CD4-positive, alpha-beta memory T cell (primary cell): ENCODE measurements around the gene RUNX2. TPM values are rescaled to one million over a fixed set of nuclear protein-coding genes. Genes with fewer than 3 reads are reported as not detected.

Source experiments
- CTCF ChIA-PET: fragments of 350-600 bp; sonication (Branson Sonifier 250); formaldehyde crosslinking; loops from one replicate; lab custom pipeline; 2021; ENCODE audit warnings: inconsistent platforms; ENCODE audit not compliant: partially characterized antibody; lab: Charles Lee
- POLR2A ChIA-PET: fragments of 350-600 bp; sonication (Branson Sonifier 250); formaldehyde crosslinking; loops from one replicate; lab custom pipeline; 2021; ENCODE audit not compliant: partially characterized antibody; lab: Charles Lee
- DNase-seq, 5 donors: peaks; one replicate each; pipeline versions ENCODE4 v3.0.0 to v3.0.0-alpha.2; 2020 to 2022; ENCODE audit warnings: mixed read lengths in 1 of 5
- H3K27ac ChIP-seq: one replicate; pipeline ENCODE4 v1.7.0; 2013; ENCODE audit warnings: low read depth, low read length
- H3K27me3 ChIP-seq: 2 replicates; pipeline ENCODE4 v1.7.0; 2013; ENCODE audit warnings: mild to moderate bottlenecking, low read length, moderate library complexity; ENCODE audit not compliant: insufficient read depth
- H3K36me3 ChIP-seq: 2 replicates; pipeline ENCODE4 v1.7.0; 2013; ENCODE audit warnings: mild to moderate bottlenecking, low read length, moderate library complexity; ENCODE audit not compliant: insufficient read depth
- H3K4me1 ChIP-seq: 2 replicates; pipeline ENCODE4 v1.7.0; 2013; ENCODE audit warnings: mild to moderate bottlenecking, low read length, moderate library complexity; ENCODE audit not compliant: insufficient read depth
- H3K4me3 ChIP-seq, 2 donors: one replicate each; pipeline ENCODE4 v1.7.0; 2013; ENCODE audit warnings: low read length in 2 of 2, mild to moderate bottlenecking in 1 of 2
- H3K9me3 ChIP-seq, 2 donors: one replicate each; pipeline ENCODE4 v1.7.0; 2013; ENCODE audit warnings: low read length in 2 of 2, control low read depth in 1 of 2; ENCODE audit not compliant: control insufficient read depth in 1 of 2
- H3K27ac Mint-ChIP-seq, 7 donors: one replicate each; pipeline ENCODE4 v1.8.0; 2020 to 2021; ENCODE audit warnings: mixed read lengths in 7 of 7, mild to moderate bottlenecking in 6 of 7, inconsistent platforms in 3 of 7, moderate library complexity in 3 of 7
- H3K27me3 Mint-ChIP-seq, 2 donors: one replicate each; pipeline ENCODE4 v1.8.0; 2020 to 2021; ENCODE audit warnings: mixed read lengths in 2 of 2
- H3K36me3 Mint-ChIP-seq, 2 donors: one replicate each; pipeline ENCODE4 v1.8.0; 2020 to 2021; ENCODE audit warnings: mixed read lengths in 2 of 2, inconsistent platforms in 1 of 2, mild to moderate bottlenecking in 1 of 2
- H3K4me1 Mint-ChIP-seq, 4 donors: one replicate each; pipeline ENCODE4 v1.8.0; 2020 to 2021; ENCODE audit warnings: mixed read lengths in 4 of 4, mild to moderate bottlenecking in 1 of 4
- H3K4me3 Mint-ChIP-seq, 8 donors: one replicate each; pipeline ENCODE4 v1.8.0; 2020 to 2021; ENCODE audit warnings: mixed read lengths in 8 of 8, mild to moderate bottlenecking in 7 of 8, moderate library complexity in 6 of 8, inconsistent platforms in 3 of 8
- H3K9me3 Mint-ChIP-seq, 8 donors: one replicate each; pipeline ENCODE4 v1.8.0; 2020 to 2021; ENCODE audit warnings: mixed read lengths in 8 of 8, mild to moderate bottlenecking in 5 of 8, inconsistent platforms in 3 of 8, moderate library complexity in 1 of 8
- intact Hi-C: fragments of 100-400 bp; cut with micrococcal nuclease; formaldehyde crosslinking; loops from one replicate; pipeline ENCODE4 v1.15.1; 2023
- polyA plus RNA-seq, 2 donors: library from polyadenylated mRNA; unstranded; fragments of 300-500 nt; fragmentation: Illumina TruSeq; gene quantifications; one replicate each; pipeline ENCODE4 v1.2.3, GENCODE V29; 2021
- total RNA-seq, 2 experiments: library from RNA; stranded (reverse); gene quantifications; one replicate each; pipeline ENCODE4 v1.2.3, GENCODE V29; 2021

Gene RUNX2
- total and polyA plus RNA-seq, 4 experiments from 2014 or later = 4.5 to 26.6 (median 23.3) TPM

DNA sequence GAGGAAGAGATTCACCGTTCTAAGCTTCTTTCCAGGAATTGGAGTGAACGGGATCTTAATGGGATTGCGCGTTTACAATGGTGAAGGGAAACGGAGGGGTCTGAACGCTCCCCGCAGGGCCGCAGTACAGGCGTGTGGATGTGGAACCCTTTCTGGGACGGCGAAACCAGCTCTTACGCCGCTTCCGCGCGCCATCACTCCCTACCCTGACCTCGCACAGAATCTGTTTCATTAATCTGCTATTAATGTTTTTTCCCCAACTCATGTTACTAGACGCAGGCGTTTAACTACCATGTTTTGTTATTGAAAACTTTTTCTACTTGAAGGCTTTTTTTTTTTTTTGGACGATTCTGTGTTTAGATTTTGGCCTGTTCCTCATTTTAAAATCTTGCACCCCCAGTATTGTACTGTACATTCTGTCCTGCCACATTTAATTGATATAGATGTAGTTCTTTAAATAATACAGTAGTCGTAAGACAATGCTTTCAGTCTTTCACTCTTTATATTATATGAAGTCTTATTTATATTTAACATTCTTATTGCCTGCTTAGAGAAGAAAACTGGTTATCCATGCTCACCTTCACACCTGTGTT, 50.3 kb downstream of the RUNX2 start:
- H3K4me3 ChIP-seq = peak overlapping the region; percentile 72 to 85
- H3K9me3 ChIP-seq = no peaks in the 10 kb centered on the region
- peaks cover 17% of the 10 kb centered on the region for H3K4me1 ChIP-seq
- CTCF ChIA-PET = interaction anchor here (0.8 to 2.4 kb wide), 12 partner anchors 11 to 947 kb away, joined by 3 to 29 read pairs (median 4); no protein-coding TSS in a partner anchor
- H3K36me3 Mint-ChIP-seq = peaks cover 0 to 8% of the 10 kb centered on the region in 2 donors
- H3K4me3 Mint-ChIP-seq = peak overlapping the region; percentile 93 to 99 (median 96)
- H3K27ac Mint-ChIP-seq = peak overlapping the region; percentile 95 to 99 (median 98)
- intact Hi-C loops = loop anchor here (1.0 to 2.0 kb wide), 5 partner anchors 208 to 723 kb away; no protein-coding TSS in a partner anchor
- H3K27ac ChIP-seq = peak overlapping the region; percentile 96
- H3K27me3 Mint-ChIP-seq = no peaks in the 10 kb centered on the region
- peaks cover 8 to 30% (median 19%) of the 10 kb centered on the region in 4 donors for H3K4me1 Mint-ChIP-seq
- no peaks in the 10 kb centered on the region for H3K27me3 ChIP-seq
- H3K9me3 Mint-ChIP-seq = no peaks in the 10 kb centered on the region
- no peak for DNase-seq
- no peaks in the 10 kb centered on the region for H3K36me3 ChIP-seq
- POLR2A ChIA-PET = interaction anchor here (0.8 to 2.4 kb wide), 23 partner anchors 8 to 751 kb away, joined by 3 to 44 read pairs (median 4); partner anchors contain the start of gene ENPP4

DNA sequence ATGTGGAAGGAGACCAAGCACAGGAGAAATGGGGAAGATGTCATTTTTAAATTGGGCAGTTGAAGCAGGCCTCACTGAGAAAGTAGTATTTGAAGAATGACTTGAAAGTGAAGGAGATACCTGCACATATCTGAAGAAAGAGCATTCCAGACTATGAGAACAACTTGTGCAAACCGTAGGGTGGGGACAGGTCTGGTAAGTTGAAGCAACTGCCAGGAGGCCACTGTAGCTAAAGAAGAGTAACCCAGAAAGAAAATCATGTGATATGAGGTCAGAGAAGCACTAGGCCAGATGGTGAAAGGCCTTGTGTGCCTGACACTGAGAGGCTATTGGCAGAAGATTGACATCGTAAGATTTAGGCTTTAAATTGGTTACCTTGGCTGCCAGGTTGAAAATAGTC, 54.3 kb downstream of the RUNX2 start:
- Histone ChIP-seq H3K27ac (no peak overlapping the region), H3K27me3 (no peaks in the 10 kb centered on the region), H3K36me3 (no peaks in the 10 kb centered on the region), H3K9me3 (no peaks in the 10 kb centered on the region), H3K4me1 (peaks cover 10% of the 10 kb centered on the region), H3K4me3 (no peak overlapping the region)
- H3K36me3 Mint-ChIP-seq = peaks cover 0 to 4% of the 10 kb centered on the region in 2 donors
- H3K27me3 Mint-ChIP-seq = peaks cover 0 to under 1% of the 10 kb centered on the region in 2 donors
- POLR2A ChIA-PET = no interaction called here
- peaks cover 0 to 19% (median 7%) of the 10 kb centered on the region in 4 donors for H3K4me1 Mint-ChIP-seq
- no peak overlapping the region for H3K4me3 Mint-ChIP-seq
- intact Hi-C loops = no loop called here
- CTCF ChIA-PET = interaction anchor here (1.8 kb wide), 1 partner anchor 11 kb away, joined by 5 read pairs; no protein-coding TSS in a partner anchor
- H3K27ac Mint-ChIP-seq = no peak overlapping the region
- DNase-seq = no peak
- peaks cover 0 to 2% (median 0%) of the 10 kb centered on the region in 8 donors for H3K9me3 Mint-ChIP-seq

- DNase-seq = no peak
- Mint-ChIP-seq H3K27ac (peak overlapping the region in 1 of 7 donors; percentile 2), H3K9me3 (peaks cover 0 to 4% (median 1%) of the 10 kb centered on the region in 8 donors), H3K36me3 (peaks cover 0 to 1% of the 10 kb centered on the region in 2 donors), H3K4me1 (no peaks in the 10 kb centered on the region), H3K4me3 (no peak overlapping the region), H3K27me3 (peaks cover 0 to 4% of the 10 kb centered on the region in 2 donors)
- H3K4me1 ChIP-seq = no peaks in the 10 kb centered on the region
- ChIA-PET POLR2A (interaction anchor here (0.6 to 1.0 kb wide), 2 partner anchors 8 kb away, joined by 4 read pairs; partner anchors contain the start of gene SUPT3H), CTCF (no interaction called here)
- H3K27me3 ChIP-seq = no peaks in the 10 kb centered on the region
- no peaks in the 10 kb centered on the region for H3K36me3 ChIP-seq
- H3K4me3 ChIP-seq = no peak overlapping the region
- no peaks in the 10 kb centered on the region for H3K9me3 ChIP-seq
- intact Hi-C loops = no loop called here
- H3K27ac ChIP-seq = no peak overlapping the region
Measured at GRCh38 chr6:45386501-45386900, 58.4 kb downstream of the RUNX2 start.

DNA sequence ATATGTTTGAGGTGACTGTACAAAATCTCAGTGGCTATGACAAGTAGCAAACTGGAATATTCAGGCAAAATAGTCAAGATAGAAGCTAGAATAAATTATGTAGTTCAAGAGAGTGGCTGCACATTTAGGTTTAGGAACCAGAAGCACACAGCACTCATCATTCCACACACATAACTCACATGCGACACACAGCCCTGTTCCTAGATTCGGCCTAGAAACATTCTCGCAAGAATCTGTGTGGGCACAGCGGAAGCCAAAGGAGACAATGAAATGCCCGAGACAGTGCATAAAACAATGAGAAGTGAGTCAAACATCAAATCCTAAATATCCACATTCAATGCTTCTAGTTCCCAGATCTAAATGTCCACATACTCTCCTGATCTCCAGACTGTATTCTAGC, 59.1 kb downstream of the RUNX2 start:
- Mint-ChIP-seq H3K27me3 (peaks cover 0 to 6% of the 10 kb centered on the region in 2 donors), H3K27ac (no peak overlapping the region), H3K9me3 (peaks cover 0 to 5% (median 2%) of the 10 kb centered on the region in 8 donors), H3K4me1 (no peaks in the 10 kb centered on the region), H3K4me3 (no peak overlapping the region), H3K36me3 (peaks cover 0 to 1% of the 10 kb centered on the region in 2 donors)
- Histone ChIP-seq H3K9me3 (no peaks in the 10 kb centered on the region), H3K4me3 (no peak overlapping the region), H3K36me3 (no peaks in the 10 kb centered on the region), H3K4me1 (no peaks in the 10 kb centered on the region), H3K27ac (no peak overlapping the region), H3K27me3 (no peaks in the 10 kb centered on the region)
- intact Hi-C loops = no loop called here
- CTCF ChIA-PET = no interaction called here
- DNase-seq = no peak
- POLR2A ChIA-PET = interaction anchor here (1.0 kb wide), 1 partner anchor 9 kb away, joined by 4 read pairs; the partner anchor contains the start of gene SUPT3H

DNA sequence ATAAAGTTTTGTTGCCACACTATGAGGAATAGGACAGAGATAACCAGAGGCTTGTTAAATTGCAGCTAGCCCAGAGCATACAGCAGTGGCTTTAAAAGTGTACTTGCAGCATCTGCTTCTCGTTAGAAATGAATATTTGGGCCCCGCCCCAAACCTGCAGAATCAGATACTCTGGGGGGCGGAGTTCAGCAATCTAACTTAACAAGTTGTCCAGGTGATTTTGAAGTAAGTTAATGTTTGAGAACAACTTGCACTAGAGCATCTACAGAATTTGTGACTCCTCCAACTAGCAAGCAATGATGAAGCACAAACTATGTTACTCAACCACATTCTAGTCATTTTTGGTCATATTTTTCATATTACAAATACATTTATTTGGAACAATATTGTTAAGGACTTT, 60.2 kb downstream of the RUNX2 start:
- intact Hi-C loops = no loop called here
- H3K27me3 Mint-ChIP-seq = peaks cover 0 to 6% of the 10 kb centered on the region in 2 donors
- POLR2A ChIA-PET = no interaction called here
- no peak for DNase-seq
- H3K27ac ChIP-seq = no peak overlapping the region
- H3K4me3 ChIP-seq = no peak overlapping the region
- H3K4me1 ChIP-seq = no peaks in the 10 kb centered on the region
- H3K36me3 ChIP-seq = no peaks in the 10 kb centered on the region
- CTCF ChIA-PET = no interaction called here
- no peak overlapping the region for H3K27ac Mint-ChIP-seq
- H3K36me3 Mint-ChIP-seq = peaks cover 3 to 4% of the 10 kb centered on the region in 2 donors
- H3K4me3 Mint-ChIP-seq = no peak overlapping the region
- H3K9me3 Mint-ChIP-seq = peaks cover 2 to 14% (median 5%) of the 10 kb centered on the region in 8 donors
- H3K9me3 ChIP-seq = no peaks in the 10 kb centered on the region
- H3K4me1 Mint-ChIP-seq = no peaks in the 10 kb centered on the region
- no peaks in the 10 kb centered on the region for H3K27me3 ChIP-seq

GRCh38 chr6:45394586-45395095, 66.5 kb downstream of the RUNX2 start:
- H3K27me3 Mint-ChIP-seq = peaks cover 0 to 4% of the 10 kb centered on the region in 2 donors
- no peak overlapping the region for H3K4me3 Mint-ChIP-seq
- H3K27ac Mint-ChIP-seq = no peak overlapping the region
- intact Hi-C loops = no loop called here
- H3K4me1 Mint-ChIP-seq = peaks cover 0 to 2% (median under 1%) of the 10 kb centered on the region in 4 donors
- no peaks in the 10 kb centered on the region for H3K27me3 ChIP-seq
- DNase-seq = no peak
- no peaks in the 10 kb centered on the region for H3K4me1 ChIP-seq
- ChIA-PET CTCF (interaction anchor here (0.9 to 1.3 kb wide), 3 partner anchors 17 to 739 kb away, joined by 3 read pairs; partner anchors contain the start of gene SUPT3H), POLR2A (interaction anchor here (1.0 kb wide), 1 partner anchor 238 kb away, joined by 3 read pairs; no protein-coding TSS in a partner anchor)
- no peaks in the 10 kb centered on the region for H3K36me3 ChIP-seq
- no peaks in the 10 kb centered on the region for H3K9me3 ChIP-seq
- H3K27ac ChIP-seq = no peak overlapping the region
- peaks cover 3 to 4% of the 10 kb centered on the region in 2 donors for H3K36me3 Mint-ChIP-seq
- H3K9me3 Mint-ChIP-seq = peaks cover 2 to 15% (median 6%) of the 10 kb centered on the region in 8 donors
- H3K4me3 ChIP-seq = no peak overlapping the region
